ENCODE measurements around the gene SMG6.

GRCh38 chr17:2331303-2331702 is 27.7 kb upstream of the SMG6 start:
- TF ChIP-seq, protein P1, sequence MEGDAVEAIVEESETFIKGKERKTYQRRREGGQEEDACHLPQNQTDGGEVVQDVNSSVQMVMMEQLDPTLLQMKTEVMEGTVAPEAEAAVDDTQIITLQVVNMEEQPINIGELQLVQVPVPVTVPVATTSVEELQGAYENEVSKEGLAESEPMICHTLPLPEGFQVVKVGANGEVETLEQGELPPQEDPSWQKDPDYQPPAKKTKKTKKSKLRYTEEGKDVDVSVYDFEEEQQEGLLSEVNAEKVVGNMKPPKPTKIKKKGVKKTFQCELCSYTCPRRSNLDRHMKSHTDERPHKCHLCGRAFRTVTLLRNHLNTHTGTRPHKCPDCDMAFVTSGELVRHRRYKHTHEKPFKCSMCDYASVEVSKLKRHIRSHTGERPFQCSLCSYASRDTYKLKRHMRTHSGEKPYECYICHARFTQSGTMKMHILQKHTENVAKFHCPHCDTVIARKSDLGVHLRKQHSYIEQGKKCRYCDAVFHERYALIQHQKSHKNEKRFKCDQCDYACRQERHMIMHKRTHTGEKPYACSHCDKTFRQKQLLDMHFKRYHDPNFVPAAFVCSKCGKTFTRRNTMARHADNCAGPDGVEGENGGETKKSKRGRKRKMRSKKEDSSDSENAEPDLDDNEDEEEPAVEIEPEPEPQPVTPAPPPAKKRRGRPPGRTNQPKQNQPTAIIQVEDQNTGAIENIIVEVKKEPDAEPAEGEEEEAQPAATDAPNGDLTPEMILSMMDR (IDR thresholded peaks at IDR 0.05), result no peak
- TF ChIP-seq POLR2A (IDR thresholded peaks at IDR 0.05), result no peak

Measured in esophagus squamous epithelium (tissue), 4 donors.